HepG2 (cell line): ENCODE results near the gene PTGIR. TPM values are rescaled to one million over a fixed set of nuclear protein-coding genes. Genes with fewer than 3 reads are reported as not detected.

Source experiments
- E2F2 ChIP-seq: sonication (generic); formaldehyde crosslinking; IDR thresholded peaks from 2 replicates; pipeline ENCODE4 v1.4.0; 2020; ENCODE audit warnings: missing genetic modification reagents, borderline replicate concordance
- ELK4 ChIP-seq: sonication (generic); formaldehyde crosslinking; IDR thresholded peaks from 2 replicates; pipeline ENCODE4 v1.9.0; 2021; ENCODE audit warnings: missing genetic modification reagents, borderline replicate concordance
- IRF2 ChIP-seq: IDR thresholded peaks from 2 replicates; pipeline ENCODE4 v1.6.1; 2018; ENCODE audit warnings: missing genetic modification reagents, missing compliant biosample characterization
- ISL2 ChIP-seq: sonication (generic); formaldehyde crosslinking; IDR thresholded peaks from 2 replicates; pipeline ENCODE4 v1.5.0; 2020; ENCODE audit warnings: missing genetic modification reagents
- KDM2A ChIP-seq: sonication (generic); formaldehyde crosslinking; IDR thresholded peaks from 2 replicates; pipeline ENCODE4 v1.4.0; 2020; ENCODE audit warnings: low read depth, missing genetic modification reagents, borderline replicate concordance
- MTERF4 ChIP-seq: sonication (generic); formaldehyde crosslinking; IDR thresholded peaks from 2 replicates; pipeline ENCODE4 v1.8.0; 2023; ENCODE audit warnings: mild to moderate bottlenecking, missing genetic modification reagents
- PREB ChIP-seq: sonication (generic); formaldehyde crosslinking; IDR thresholded peaks from 2 replicates; pipeline ENCODE4 v1.4.0; 2020; ENCODE audit warnings: missing genetic modification reagents
- RARA ChIP-seq: IDR thresholded peaks from 2 replicates; pipeline ENCODE4 v1.6.1; 2016; ENCODE audit warnings: missing genetic modification reagents, missing compliant biosample characterization
- SMARCC2 ChIP-seq: fragments of 450-650 bp; IDR thresholded peaks from 2 replicates; pipeline ENCODE4 v1.6.1; 2017; ENCODE audit warnings: antibody characterized with exemption, mild to moderate bottlenecking
- SUZ12 ChIP-seq: fragments of 150-350 bp; IDR thresholded peaks from 2 replicates; pipeline ENCODE4 v1.6.1; 2014; ENCODE audit warnings: low read depth, low read length
- U2AF2 ChIP-seq: fragments of 200-400 bp; formaldehyde crosslinking; IDR thresholded peaks from 2 replicates; pipeline ENCODE4 v1.6.1; 2017; ENCODE audit warnings: low read depth, mild to moderate bottlenecking, low read length
- ZNF263 ChIP-seq: sonication (generic); formaldehyde crosslinking; IDR thresholded peaks from 2 replicates; pipeline ENCODE4 v1.4.0; 2020; ENCODE audit warnings: missing genetic modification reagents
- ZNF30 ChIP-seq: sonication (generic); formaldehyde crosslinking; IDR thresholded peaks from 2 replicates; pipeline ENCODE4 v1.5.0; 2020; ENCODE audit warnings: mild to moderate bottlenecking, missing genetic modification reagents
- ZNF407 ChIP-seq: sonication (generic); formaldehyde crosslinking; IDR thresholded peaks from one replicate; pipeline ENCODE4 v1.5.1; 2020; ENCODE audit warnings: mild to moderate bottlenecking, missing genetic modification reagents; ENCODE audit errors: not compliant biosample characterization
- ZSCAN20 ChIP-seq: sonication (generic); formaldehyde crosslinking; IDR thresholded peaks from 2 replicates; pipeline ENCODE4 v1.4.0; 2020; ENCODE audit warnings: missing genetic modification reagents, mild to moderate bottlenecking, borderline replicate concordance
- polyA plus RNA-seq, 8 experiments: library from polyadenylated mRNA; depleted of rRNA in 3 of 8; stranded (reverse) in 7 of 8; unstranded in 1 of 8; fragments of >200 nt; fragmentation: Illumina TruSeq in 4 of 8; extraction: Trizol in 4 of 8; gene quantifications; 2 replicates each; pipeline versions ENCODE4 v1.2.1 to v1.2.3, GENCODE V29; 2011 to 2016; ENCODE audit warnings: low read depth in 4 of 8, missing spikeins in 1 of 8, mixed read lengths in 1 of 8; ENCODE audit not compliant: insufficient read depth in 1 of 8
- total RNA-seq, 5 experiments: library from RNA; depleted of rRNA; stranded (reverse); fragments of >200 nt; fragmentation: Illumina TruSeq; extraction: Trizol; gene quantifications; 2 replicates each; pipeline ENCODE4 v1.2.3, GENCODE V29; 2016; ENCODE audit warnings: low read depth in 1 of 5

Gene PTGIR
- total and polyA plus RNA-seq, 2 of the 13 experiments (the other 11 are each of a cell fraction or from before 2014, with no cell fraction given): not detected

GRCh38 chr19:46600384-46601317 lies 24.2 kb downstream of the PTGIR start (continued):
- TF ChIP-seq ZSCAN20 (CRISPR knock-in tag): no peak
- 0 out of 2 replicates have a peak, but pooled peaks have one; percentile 36 for TF ChIP-seq E2F2 (CRISPR knock-in tag)
- TF ChIP-seq MTERF4: peak; percentile 83; the same call in 1 of the 2 replicates
- TF ChIP-seq ZNF263 (CRISPR knock-in tag): peak; percentile 26; the same call in 1 of the 2 replicates
- TF ChIP-seq SUZ12: no peak
- peak; percentile 39 for TF ChIP-seq RARA (CRISPR knock-in tag)
- TF ChIP-seq ISL2 (CRISPR knock-in tag): peak; percentile 62
- TF ChIP-seq IRF2: peak; percentile 86; the same call in 1 of the 2 replicates
- TF ChIP-seq SMARCC2: no peak
- TF ChIP-seq ZNF407 (CRISPR knock-in tag): peak; percentile 73
- TF ChIP-seq ELK4 (CRISPR knock-in tag): no peak
- 0 out of 2 replicates have a peak, but pooled peaks have one; percentile 25 for TF ChIP-seq U2AF2
- no peak for TF ChIP-seq PREB (CRISPR knock-in tag)
- peak; percentile 88; the same call in 1 of the 2 replicates for TF ChIP-seq KDM2A (CRISPR knock-in tag)
- TF ChIP-seq ZNF30 (CRISPR knock-in tag): no peak
